Karpas-422 (cell line): Measurements from ENCODE around the gene TMEM131L. TPM values are rescaled to one million over a fixed set of nuclear protein-coding genes. Genes with fewer than 3 reads are reported as not detected.
"Not testable (repeated sequence)": the region's sequence is repeated elsewhere in the genome, so short reads cannot be mapped to it uniquely, and the experiment has no call there.

ENCODE experiments used
- DNase-seq: peaks from one replicate; pipeline ENCODE4 v3.0.0-alpha.2; 2015
- H2AFZ ChIP-seq: fragments of 200-600 bp; sonication (generic); 2 replicates; pipeline ENCODE4 v1.6.1; 2014; ENCODE audit warnings: antibody characterized with exemption, low read length, mixed read lengths
- H3K27ac ChIP-seq: fragments of 200-600 bp; sonication (generic); 2 replicates; pipeline ENCODE4 v1.5.1; 2014; ENCODE audit warnings: mild to moderate bottlenecking, low read length, moderate library complexity
- H3K27me3 ChIP-seq: fragments of 200-600 bp; sonication (generic); 2 replicates; pipeline ENCODE4 v1.6.1; 2014; ENCODE audit warnings: low read length, mixed read lengths
- H3K36me3 ChIP-seq: fragments of 200-600 bp; sonication (generic); 2 replicates; pipeline ENCODE4 v1.6.1; 2014; ENCODE audit warnings: low read length, mixed read lengths; ENCODE audit not compliant: insufficient read depth
- H3K4me1 ChIP-seq: fragments of 200-600 bp; sonication (generic); 2 replicates; pipeline ENCODE4 v1.6.1; 2014; ENCODE audit warnings: mild to moderate bottlenecking, low read length, mixed read lengths
- H3K4me2 ChIP-seq: fragments of 200-600 bp; sonication (generic); 2 replicates; pipeline ENCODE4 v1.6.1; 2014; ENCODE audit warnings: low read length, low read depth, mild to moderate bottlenecking; ENCODE audit not compliant: poor library complexity, severe bottlenecking
- H3K4me3 ChIP-seq: fragments of 200-600 bp; sonication (generic); 2 replicates; pipeline ENCODE4 v1.5.1; 2014; ENCODE audit warnings: mild to moderate bottlenecking, antibody characterized with exemption, low read length, mixed read lengths
- H3K79me2 ChIP-seq: fragments of 200-600 bp; sonication (generic); 2 replicates; pipeline ENCODE4 v1.6.1; 2014; ENCODE audit warnings: mild to moderate bottlenecking, low read length, mixed read lengths
- H3K9ac ChIP-seq: fragments of 200-600 bp; sonication (generic); 2 replicates; pipeline ENCODE4 v1.6.0; 2014; ENCODE audit warnings: low read length
- H3K9me2 ChIP-seq: fragments of 200-600 bp; sonication (generic), shearing (Covaris generic); replicated peaks from 2 replicates; pipeline ENCODE4 v1.6.0; 2014; ENCODE audit warnings: mild to moderate bottlenecking, low read length, moderate library complexity; ENCODE audit not compliant: insufficient read depth
- H3K9me3 ChIP-seq: fragments of 300-700, 200-600 bp; sonication (generic); 2 replicates; pipeline ENCODE4 v1.6.1; 2014; ENCODE audit warnings: low read length, mixed read lengths
- H4K20me1 ChIP-seq: fragments of 200-600 bp; sonication (generic); 2 replicates; pipeline ENCODE4 v1.6.1; 2014; ENCODE audit warnings: mild to moderate bottlenecking, antibody characterized with exemption, low read length, low read depth; ENCODE audit not compliant: insufficient read depth
- total RNA-seq: library from RNA; depleted of rRNA; stranded (reverse); fragments of >200 nt; shearing (Covaris generic); gene quantifications from 2 replicates; pipeline ENCODE4 v1.2.3, GENCODE V29; 2014; ENCODE audit warnings: low replicate concordance

The TMEM131L gene
- total RNA-seq, 1 experiment from 2014 or later, result 54.8 TPM

GRCh38 chr4:153603835-153604234, 137.7 kb downstream of the TMEM131L start:
- no peak overlapping the region for H3K9ac ChIP-seq
- no peaks in the 10 kb centered on the region for H4K20me1 ChIP-seq
- H3K9me3 ChIP-seq, result no peaks in the 10 kb centered on the region
- peaks cover 46% of the 10 kb centered on the region; the same call in 1 of the 2 replicates for H3K36me3 ChIP-seq
- H3K79me2 ChIP-seq, result no peaks in the 10 kb centered on the region
- H2AFZ ChIP-seq, result no peak overlapping the region
- H3K4me3 ChIP-seq, result no peak overlapping the region
- H3K9me2 ChIP-seq, result no peaks in the 10 kb centered on the region
- no peak overlapping the region for H3K27ac ChIP-seq
- H3K27me3 ChIP-seq, result no peaks in the 10 kb centered on the region
- DNase-seq, result no peak
- H3K4me1 ChIP-seq, result no peaks in the 10 kb centered on the region
- H3K4me2 ChIP-seq, result no peak overlapping the region

DNA sequence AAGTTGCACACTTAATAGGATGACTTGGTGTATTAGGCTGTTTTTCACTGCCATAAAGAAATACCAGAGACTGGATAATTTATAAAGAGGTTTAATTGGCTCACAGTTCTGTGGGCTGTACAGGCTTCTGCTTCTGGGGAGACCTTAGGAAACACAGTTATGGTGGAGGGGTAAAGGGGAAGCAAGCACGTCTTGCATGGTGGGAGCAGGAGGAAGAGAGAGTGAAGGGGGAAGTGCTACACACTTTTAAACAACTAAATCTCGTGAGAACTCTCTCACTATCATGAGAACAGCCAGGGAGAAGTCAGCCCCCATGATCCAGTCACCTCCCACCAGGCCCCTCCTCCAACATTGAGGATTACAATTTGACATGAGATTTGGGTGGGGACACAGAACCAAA, 142.9 kb downstream of the TMEM131L start:
- not testable (repeated sequence) for H2AFZ ChIP-seq, H3K9ac ChIP-seq, H3K9me2 ChIP-seq, H3K4me3 ChIP-seq, DNase-seq, H3K4me1 ChIP-seq, H3K4me2 ChIP-seq, H3K27ac ChIP-seq, H3K27me3 ChIP-seq, H4K20me1 ChIP-seq, H3K9me3 ChIP-seq
- peaks cover 61% of the 10 kb centered on the region for H3K36me3 ChIP-seq
- H3K79me2 ChIP-seq, result peaks cover 11% of the 10 kb centered on the region; the same call in 1 of the 2 replicates

DNA sequence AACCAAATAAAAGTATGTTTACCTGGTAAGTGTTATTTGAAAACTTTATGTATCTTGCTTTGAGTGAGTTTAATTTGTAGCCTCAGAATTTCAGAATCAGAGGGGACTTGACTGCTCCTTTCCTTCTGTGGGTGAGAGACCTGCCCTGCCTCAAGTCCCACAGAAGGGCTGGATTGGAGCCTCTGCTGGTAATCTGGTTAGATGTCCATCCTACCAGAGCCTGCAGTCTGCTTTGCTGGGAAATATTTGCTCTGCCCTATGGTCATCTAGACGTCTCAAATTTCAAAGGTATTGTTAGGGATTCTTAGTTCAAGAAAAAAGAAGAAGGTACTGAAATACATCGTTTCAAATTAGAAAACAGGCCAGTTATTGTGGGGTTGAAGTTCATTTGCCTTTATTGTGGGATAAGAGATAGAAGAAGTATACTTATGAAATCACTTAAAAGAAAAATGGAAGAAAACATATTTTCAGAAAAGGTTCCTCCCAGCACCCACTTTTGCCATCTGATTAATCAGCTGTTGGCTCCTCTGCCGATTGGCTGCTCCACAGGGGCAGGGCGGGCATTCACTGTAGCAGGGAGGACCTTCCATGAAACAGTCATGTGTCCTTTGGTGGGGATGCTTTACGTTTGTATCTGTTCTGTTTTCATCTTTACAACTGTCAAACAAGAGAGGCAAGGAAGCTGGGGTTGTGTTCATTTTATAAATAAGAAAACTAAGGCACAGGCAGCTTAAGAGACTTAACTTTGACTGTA, 144.6 kb downstream of the TMEM131L start:
- no peak overlapping the region for H3K4me3 ChIP-seq
- no peaks in the 10 kb centered on the region for H3K9me3 ChIP-seq
- peaks cover 11% of the 10 kb centered on the region; the same call in 1 of the 2 replicates for H3K79me2 ChIP-seq
- no peak for DNase-seq
- H3K4me2 ChIP-seq, result no peak overlapping the region
- no peak overlapping the region for H3K9ac ChIP-seq
- H3K27me3 ChIP-seq, result no peaks in the 10 kb centered on the region
- H4K20me1 ChIP-seq, result no peaks in the 10 kb centered on the region
- no peak overlapping the region for H3K27ac ChIP-seq
- no peaks in the 10 kb centered on the region for H3K9me2 ChIP-seq
- peaks cover 62% of the 10 kb centered on the region for H3K36me3 ChIP-seq
- H3K4me1 ChIP-seq, result no peaks in the 10 kb centered on the region
- no peak overlapping the region for H2AFZ ChIP-seq

GRCh38 chr4:153611679-153612078, 145.5 kb downstream of the TMEM131L start:
- no peak for DNase-seq
- Histone ChIP-seq H3K79me2 (peaks cover 11% of the 10 kb centered on the region; the same call in 1 of the 2 replicates), H3K4me1 (no peaks in the 10 kb centered on the region), H3K9me3 (no peaks in the 10 kb centered on the region), H2AFZ (no peak overlapping the region), H4K20me1 (no peaks in the 10 kb centered on the region), H3K27me3 (no peaks in the 10 kb centered on the region), H3K4me3 (no peak overlapping the region), H3K27ac (no peak overlapping the region), H3K4me2 (no peak overlapping the region), H3K9ac (no peak overlapping the region), H3K36me3 (peaks cover 62% of the 10 kb centered on the region), H3K9me2 (no peaks in the 10 kb centered on the region)

GRCh38 chr4:153612878-153613277, 146.7 kb downstream of the TMEM131L start:
- Histone ChIP-seq H3K27ac (no peak overlapping the region), H3K9me3 (no peaks in the 10 kb centered on the region), H4K20me1 (no peaks in the 10 kb centered on the region), H3K27me3 (no peaks in the 10 kb centered on the region), H3K9me2 (no peaks in the 10 kb centered on the region), H3K4me3 (no peak overlapping the region), H3K4me2 (no peak overlapping the region), H2AFZ (no peak overlapping the region), H3K36me3 (peaks cover 66% of the 10 kb centered on the region), H3K9ac (no peak overlapping the region), H3K79me2 (peaks cover 11% of the 10 kb centered on the region; the same call in 1 of the 2 replicates), H3K4me1 (no peaks in the 10 kb centered on the region)
- no peak for DNase-seq

GRCh38 chr4:153616006-153616555, 149.9 kb downstream of the TMEM131L start:
- Histone ChIP-seq H3K4me3 (no peak overlapping the region), H3K27me3 (no peaks in the 10 kb centered on the region), H3K4me1 (no peaks in the 10 kb centered on the region), H3K36me3 (peaks cover 47% of the 10 kb centered on the region), H3K9me3 (no peaks in the 10 kb centered on the region), H3K79me2 (no peaks in the 10 kb centered on the region), H4K20me1 (no peaks in the 10 kb centered on the region), H3K4me2 (no peak overlapping the region), H3K9ac (no peak overlapping the region), H3K27ac (no peak overlapping the region), H3K9me2 (no peaks in the 10 kb centered on the region), H2AFZ (no peak overlapping the region)
- no peak for DNase-seq

- H4K20me1 ChIP-seq, result no peaks in the 10 kb centered on the region
- no peaks in the 10 kb centered on the region for H3K79me2 ChIP-seq
- H3K4me2 ChIP-seq, result no peak overlapping the region
- DNase-seq, result no peak
- no peak overlapping the region for H3K9ac ChIP-seq
- H2AFZ ChIP-seq, result no peak overlapping the region
- peaks cover 26% of the 10 kb centered on the region for H3K36me3 ChIP-seq
- H3K9me3 ChIP-seq, result no peaks in the 10 kb centered on the region
- H3K9me2 ChIP-seq, result no peaks in the 10 kb centered on the region
- H3K27ac ChIP-seq, result no peak overlapping the region
- no peak overlapping the region for H3K4me3 ChIP-seq
- H3K4me1 ChIP-seq, result no peaks in the 10 kb centered on the region
- no peaks in the 10 kb centered on the region for H3K27me3 ChIP-seq
These were observed 152.7 kb downstream of the TMEM131L start for GRCh38 chr4:153618833-153619232.

GRCh38 chr4:153619811-153620210, 153.7 kb downstream of the TMEM131L start:
- no peaks in the 10 kb centered on the region for H3K27me3 ChIP-seq
- H3K27ac ChIP-seq, result no peak overlapping the region
- H2AFZ ChIP-seq, result no peak overlapping the region
- no peaks in the 10 kb centered on the region for H3K9me2 ChIP-seq
- H3K4me2 ChIP-seq, result no peak overlapping the region
- no peak for DNase-seq
- no peak overlapping the region for H3K9ac ChIP-seq
- H3K4me3 ChIP-seq, result no peak overlapping the region
- no peaks in the 10 kb centered on the region for H3K4me1 ChIP-seq
- H3K36me3 ChIP-seq, result peaks cover 23% of the 10 kb centered on the region
- H3K79me2 ChIP-seq, result no peaks in the 10 kb centered on the region
- H4K20me1 ChIP-seq, result no peaks in the 10 kb centered on the region
- H3K9me3 ChIP-seq, result no peaks in the 10 kb centered on the region
